K562 (cell line): ENCODE data around the gene PRMT5. TPM values are rescaled to one million over a fixed set of nuclear protein-coding genes. Genes with fewer than 3 reads are reported as not detected.

ENCODE experiments used
- CBFB ChIP-seq: sonication (generic); formaldehyde crosslinking; IDR thresholded peaks from 2 replicates; pipeline ENCODE4 v1.4.0; 2020; ENCODE audit warnings: mild to moderate bottlenecking, missing genetic modification reagents
- FIP1L1 ChIP-seq: fragments of 200-400 bp; formaldehyde crosslinking; IDR thresholded peaks from 2 replicates; pipeline ENCODE4 v1.6.1; 2018; ENCODE audit warnings: mild to moderate bottlenecking, low read depth, low read length; ENCODE audit not compliant: poor library complexity, severe bottlenecking
- FOSL1 ChIP-seq: fragments of 200-800 bp; sonication (Bioruptor generic); conservative IDR thresholded peaks from 2 replicates; pipeline ENCODE4 v1.6.1; 2016; ENCODE audit warnings: missing genetic modification characterization, missing compliant biosample characterization
- HSF4 ChIP-seq: fragments of 250-450 bp; sonication (Bioruptor Pico); IDR thresholded peaks from 2 replicates; pipeline ENCODE4 v2.1.2; 2022; ENCODE audit warnings: mild to moderate bottlenecking, moderate library complexity, borderline replicate concordance
- ID3 ChIP-seq, 2 experiments: fragments of 250-450 bp in 1 of 2; fragments of 450-650 bp in 1 of 2; sonication (Bioruptor Pico) in 1 of 2; IDR thresholded peaks; 2 replicates each; pipeline versions ENCODE4 v1.6.1 to v1.8.0; 2016 to 2021; ENCODE audit warnings: mild to moderate bottlenecking in 2 of 2, moderate library complexity in 2 of 2, missing compliant biosample characterization in 1 of 2, missing genetic modification characterization in 1 of 2
- MCM5 ChIP-seq: fragments of 450-650 bp; IDR thresholded peaks from 2 replicates; pipeline ENCODE4 v1.6.1; 2016; ENCODE audit warnings: low read depth
- NCOR1 ChIP-seq: fragments of 450-650 bp; IDR thresholded peaks from 2 replicates; pipeline ENCODE4 v1.6.1; 2016; ENCODE audit warnings: mild to moderate bottlenecking, moderate library complexity
- RBM15 ChIP-seq: fragments of 200-400 bp; formaldehyde crosslinking; IDR thresholded peaks from 2 replicates; pipeline ENCODE4 v1.6.1; 2018; ENCODE audit warnings: mild to moderate bottlenecking, low read length, moderate library complexity; ENCODE audit not compliant: insufficient read depth
- SPI1 ChIP-seq: IDR thresholded peaks from 2 replicates; pipeline ENCODE4 v1.6.1; 2011; ENCODE audit warnings: low read depth, low read length, control low read depth, borderline replicate concordance
- SREBF1 ChIP-seq: fragments of 150-350 bp; IDR thresholded peaks from 2 replicates; pipeline ENCODE4 v1.6.1; 2014; ENCODE audit warnings: antibody characterized with exemption, low read depth, low read length, borderline replicate concordance
- ZBTB33 ChIP-seq: sonication (generic); formaldehyde crosslinking; IDR thresholded peaks from 2 replicates; pipeline ENCODE4 v1.8.1; 2023; ENCODE audit warnings: mild to moderate bottlenecking, missing genetic modification reagents
- ZBTB43 ChIP-seq: sonication (generic); formaldehyde crosslinking; IDR thresholded peaks from 2 replicates; pipeline ENCODE4 v1.8.0; 2023; ENCODE audit warnings: mild to moderate bottlenecking, missing genetic modification reagents
- ZNF324 ChIP-seq: fragments of 250-450 bp; sonication (Bioruptor Pico); IDR thresholded peaks from 2 replicates; pipeline ENCODE4 v1.4.0; 2020; ENCODE audit warnings: mild to moderate bottlenecking
- ZNF695 ChIP-seq: fragments of 450-650 bp; formaldehyde crosslinking; IDR thresholded peaks from 2 replicates; pipeline ENCODE4 v1.4.0; 2020; ENCODE audit warnings: mild to moderate bottlenecking, moderate library complexity
- polyA plus RNA-seq, 8 experiments: library from polyadenylated mRNA; depleted of rRNA in 4 of 8; stranded (reverse) in 5 of 8; unstranded in 3 of 8; fragments of >200 nt; fragmentation: Nextera tagmentation in 2 of 8; fragmentation: Illumina TruSeq in 1 of 8; extraction: Ambion mirVana in 2 of 8; extraction: Trizol in 1 of 8; gene quantifications; 2 replicates each; pipeline versions ENCODE4 v1.2.1 to v1.2.3, GENCODE V29; 2011 to 2014; ENCODE audit warnings: inconsistent platforms in 1 of 8, missing spikeins in 1 of 8
- total RNA-seq, 7 experiments: library from RNA; depleted of rRNA in 6 of 7; stranded (reverse); fragments of >200 nt in 6 of 7; fragmentation: Illumina TruSeq in 2 of 7; extraction: Trizol in 2 of 7; gene quantifications; 2 replicates each; pipeline versions ENCODE4 v1.2.1 to v1.2.3, GENCODE V29; 2011 to 2021; ENCODE audit warnings: low replicate concordance in 1 of 7
- TF ChIP-seq, protein P1 (sequence below): fragments of 200-400 bp; formaldehyde crosslinking; IDR thresholded peaks from 2 replicates; pipeline ENCODE4 v1.6.1; 2017; ENCODE audit warnings: mild to moderate bottlenecking, low read depth, low read length, moderate library complexity
- TF ChIP-seq, protein P2 (sequence below): fragments of 250-450 bp; sonication (Bioruptor Pico); IDR thresholded peaks from 2 replicates; pipeline ENCODE4 v1.9.0; 2021; ENCODE audit warnings: mild to moderate bottlenecking
- TF ChIP-seq, protein P3 (sequence below): sonication (generic); formaldehyde crosslinking; IDR thresholded peaks from 2 replicates; pipeline ENCODE4 v1.8.0; 2022; ENCODE audit warnings: mild to moderate bottlenecking, missing genetic modification reagents, borderline replicate concordance

Gene PRMT5
- total and polyA plus RNA-seq, 9 of the 15 experiments (the other 6 are each of a cell fraction or from before 2014, with no cell fraction given) = 114 to 552 (median 222) TPM

DNA sequence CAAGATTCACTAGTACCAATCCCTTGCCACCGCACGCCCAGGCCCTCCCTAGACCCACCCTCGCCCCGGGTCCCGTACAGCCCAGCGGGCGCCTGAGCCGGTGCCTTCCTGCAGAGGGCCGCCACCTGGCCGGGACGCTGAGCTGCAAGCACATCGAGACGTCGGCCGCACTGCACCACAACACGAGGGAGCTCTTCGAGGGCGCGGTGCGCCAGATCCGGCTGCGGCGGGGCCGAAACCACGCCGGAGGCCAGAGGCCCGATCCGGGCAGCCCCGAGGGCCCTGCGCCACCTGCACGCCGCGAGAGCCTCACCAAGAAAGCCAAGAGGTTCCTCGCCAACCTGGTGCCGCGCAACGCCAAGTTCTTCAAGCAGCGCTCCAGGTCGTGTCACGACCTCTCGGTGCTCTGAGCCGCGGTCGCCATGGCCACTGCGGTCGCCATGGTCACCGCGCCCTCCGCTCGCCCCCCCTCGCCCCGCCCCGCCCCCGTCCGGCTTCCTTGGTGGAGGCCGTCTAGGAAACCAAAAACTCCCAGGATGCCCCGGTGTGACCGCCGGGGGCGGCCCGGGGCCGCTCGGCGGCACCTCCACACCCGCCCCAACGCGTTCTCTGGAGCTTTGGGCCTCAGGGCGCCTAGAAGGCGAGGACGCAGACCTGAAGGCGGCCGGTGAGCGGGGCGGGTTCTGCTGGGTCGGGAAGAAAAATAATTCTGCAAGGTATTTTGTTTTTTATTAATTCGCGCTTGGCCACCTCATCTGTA, 42.5 kb downstream of the PRMT5 start (continued):
- no peak for TF ChIP-seq SPI1
- TF ChIP-seq ID3 (CRISPR knock-in tag; IDR thresholded peaks at IDR 0.05) = no peak
- no peak for TF ChIP-seq ID3 (tag; IDR thresholded peaks at IDR 0.05)
- no peak for TF ChIP-seq ZNF695 (CRISPR knock-in tag)
- no peak for TF ChIP-seq SREBF1
- TF ChIP-seq ZNF324 (CRISPR knock-in tag) = no peak
- TF ChIP-seq, protein P1, sequence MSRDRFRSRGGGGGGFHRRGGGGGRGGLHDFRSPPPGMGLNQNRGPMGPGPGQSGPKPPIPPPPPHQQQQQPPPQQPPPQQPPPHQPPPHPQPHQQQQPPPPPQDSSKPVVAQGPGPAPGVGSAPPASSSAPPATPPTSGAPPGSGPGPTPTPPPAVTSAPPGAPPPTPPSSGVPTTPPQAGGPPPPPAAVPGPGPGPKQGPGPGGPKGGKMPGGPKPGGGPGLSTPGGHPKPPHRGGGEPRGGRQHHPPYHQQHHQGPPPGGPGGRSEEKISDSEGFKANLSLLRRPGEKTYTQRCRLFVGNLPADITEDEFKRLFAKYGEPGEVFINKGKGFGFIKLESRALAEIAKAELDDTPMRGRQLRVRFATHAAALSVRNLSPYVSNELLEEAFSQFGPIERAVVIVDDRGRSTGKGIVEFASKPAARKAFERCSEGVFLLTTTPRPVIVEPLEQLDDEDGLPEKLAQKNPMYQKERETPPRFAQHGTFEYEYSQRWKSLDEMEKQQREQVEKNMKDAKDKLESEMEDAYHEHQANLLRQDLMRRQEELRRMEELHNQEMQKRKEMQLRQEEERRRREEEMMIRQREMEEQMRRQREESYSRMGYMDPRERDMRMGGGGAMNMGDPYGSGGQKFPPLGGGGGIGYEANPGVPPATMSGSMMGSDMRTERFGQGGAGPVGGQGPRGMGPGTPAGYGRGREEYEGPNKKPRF = no peak
- no peak for TF ChIP-seq FIP1L1
- TF ChIP-seq, protein P2, sequence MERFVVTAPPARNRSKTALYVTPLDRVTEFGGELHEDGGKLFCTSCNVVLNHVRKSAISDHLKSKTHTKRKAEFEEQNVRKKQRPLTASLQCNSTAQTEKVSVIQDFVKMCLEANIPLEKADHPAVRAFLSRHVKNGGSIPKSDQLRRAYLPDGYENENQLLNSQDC (CRISPR knock-in tag) = peak; percentile 69; the same call in 1 of the 2 replicates
- TF ChIP-seq HSF4 (CRISPR knock-in tag) = 0 out of 2 replicates have a peak, but pooled peaks have one; percentile 38
- TF ChIP-seq NCOR1 = 0 out of 2 replicates have a peak, but pooled peaks have one; percentile 15
- TF ChIP-seq FOSL1 (tag) = 0 out of 2 replicates have a peak, but pooled peaks have one; percentile 45
- peak; percentile 58; the same call in 1 of the 2 replicates for TF ChIP-seq CBFB
- 0 out of 2 replicates have a peak, but pooled peaks have one; percentile 71 for TF ChIP-seq ZBTB43 (CRISPR knock-in tag)
- TF ChIP-seq, protein P3, sequence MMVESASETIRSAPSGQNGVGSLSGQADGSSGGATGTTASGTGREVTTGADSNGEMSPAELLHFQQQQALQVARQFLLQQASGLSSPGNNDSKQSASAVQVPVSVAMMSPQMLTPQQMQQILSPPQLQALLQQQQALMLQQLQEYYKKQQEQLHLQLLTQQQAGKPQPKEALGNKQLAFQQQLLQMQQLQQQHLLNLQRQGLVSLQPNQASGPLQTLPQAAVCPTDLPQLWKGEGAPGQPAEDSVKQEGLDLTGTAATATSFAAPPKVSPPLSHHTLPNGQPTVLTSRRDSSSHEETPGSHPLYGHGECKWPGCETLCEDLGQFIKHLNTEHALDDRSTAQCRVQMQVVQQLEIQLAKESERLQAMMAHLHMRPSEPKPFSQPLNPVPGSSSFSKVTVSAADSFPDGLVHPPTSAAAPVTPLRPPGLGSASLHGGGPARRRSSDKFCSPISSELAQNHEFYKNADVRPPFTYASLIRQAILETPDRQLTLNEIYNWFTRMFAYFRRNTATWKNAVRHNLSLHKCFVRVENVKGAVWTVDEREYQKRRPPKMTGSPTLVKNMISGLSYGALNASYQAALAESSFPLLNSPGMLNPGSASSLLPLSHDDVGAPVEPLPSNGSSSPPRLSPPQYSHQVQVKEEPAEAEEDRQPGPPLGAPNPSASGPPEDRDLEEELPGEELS (CRISPR knock-in tag) = peak; percentile 85; the same call in 1 of the 2 replicates
- TF ChIP-seq MCM5 = no peak
- no peak for TF ChIP-seq RBM15
- TF ChIP-seq ZBTB33 (CRISPR knock-in tag) = peak; percentile 86
